Fibroblast of pulmonary artery (primary cell): ENCODE results near the gene AIP.

Experiments
- DNase-seq: peaks from one replicate; pipeline ENCODE4 v3.0.0-alpha.2; 2010; ENCODE audit warnings: low read depth
- H3K4me3 ChIP-seq: replicated peaks from 2 replicates; pipeline ENCODE4 v1.5.1; 2011; ENCODE audit warnings: low read depth, mild to moderate bottlenecking, control low read depth, low read length, moderate library complexity
- TF ChIP-seq, protein P1 (sequence below): IDR thresholded peaks from 2 replicates; pipeline ENCODE4 v1.5.1; 2011; ENCODE audit warnings: mild to moderate bottlenecking, control low read depth, low read length, inconsistent platforms; ENCODE audit errors: missing control alignments

AIP gene

DNA sequence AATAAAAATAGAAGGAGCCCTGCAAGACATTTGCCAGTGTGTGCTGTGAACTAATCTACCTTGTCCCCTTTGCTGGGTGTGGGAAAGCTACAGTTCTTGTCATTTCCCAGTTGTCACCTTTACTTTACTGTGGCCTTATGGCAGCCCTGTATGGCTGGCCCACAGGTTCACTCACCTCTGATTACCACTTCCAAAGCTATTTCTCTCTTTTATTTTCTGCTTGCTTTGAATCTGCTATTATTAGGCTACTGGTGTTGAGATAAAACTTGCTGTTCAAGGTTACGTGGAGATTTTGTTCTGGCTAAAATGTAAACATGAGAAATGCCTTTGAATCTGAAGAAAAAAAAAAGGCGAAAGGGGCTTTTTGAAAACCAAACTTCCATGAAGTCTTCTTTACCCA lies 50.1 kb downstream of the AIP start:
- no peak for DNase-seq
- TF ChIP-seq, protein P1, sequence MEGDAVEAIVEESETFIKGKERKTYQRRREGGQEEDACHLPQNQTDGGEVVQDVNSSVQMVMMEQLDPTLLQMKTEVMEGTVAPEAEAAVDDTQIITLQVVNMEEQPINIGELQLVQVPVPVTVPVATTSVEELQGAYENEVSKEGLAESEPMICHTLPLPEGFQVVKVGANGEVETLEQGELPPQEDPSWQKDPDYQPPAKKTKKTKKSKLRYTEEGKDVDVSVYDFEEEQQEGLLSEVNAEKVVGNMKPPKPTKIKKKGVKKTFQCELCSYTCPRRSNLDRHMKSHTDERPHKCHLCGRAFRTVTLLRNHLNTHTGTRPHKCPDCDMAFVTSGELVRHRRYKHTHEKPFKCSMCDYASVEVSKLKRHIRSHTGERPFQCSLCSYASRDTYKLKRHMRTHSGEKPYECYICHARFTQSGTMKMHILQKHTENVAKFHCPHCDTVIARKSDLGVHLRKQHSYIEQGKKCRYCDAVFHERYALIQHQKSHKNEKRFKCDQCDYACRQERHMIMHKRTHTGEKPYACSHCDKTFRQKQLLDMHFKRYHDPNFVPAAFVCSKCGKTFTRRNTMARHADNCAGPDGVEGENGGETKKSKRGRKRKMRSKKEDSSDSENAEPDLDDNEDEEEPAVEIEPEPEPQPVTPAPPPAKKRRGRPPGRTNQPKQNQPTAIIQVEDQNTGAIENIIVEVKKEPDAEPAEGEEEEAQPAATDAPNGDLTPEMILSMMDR = no peak
- H3K4me3 ChIP-seq = no peak overlapping the region

DNA sequence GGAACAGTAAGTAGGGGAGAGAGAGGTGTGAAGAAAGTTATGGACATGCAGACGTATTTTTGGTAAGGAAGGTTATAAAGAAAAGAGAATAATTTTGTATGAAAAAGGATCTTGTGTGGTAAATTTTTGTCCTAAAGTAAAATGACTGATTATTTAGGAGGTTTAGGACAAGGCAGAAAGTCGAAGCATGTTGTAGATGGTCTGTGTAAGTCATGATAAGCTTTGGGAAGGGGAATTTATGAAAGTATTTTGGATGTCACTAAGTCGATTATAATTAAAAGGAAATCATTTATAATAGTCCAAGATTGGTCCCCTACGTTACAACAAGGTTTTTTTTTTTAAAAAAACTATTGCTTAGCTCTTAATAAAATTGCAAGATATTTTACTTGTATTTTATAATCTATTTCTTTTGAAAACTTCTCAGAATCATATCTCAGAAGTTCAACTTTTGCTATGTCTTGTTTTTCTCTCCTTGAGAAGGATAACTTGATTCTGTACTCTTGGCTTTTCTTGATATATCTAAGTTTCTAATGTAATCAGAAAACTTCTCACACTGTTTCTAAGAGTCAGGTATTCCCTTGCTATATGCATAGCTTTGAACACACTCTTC lies 51.3 kb downstream of the AIP start:
- TF ChIP-seq, protein P1 = no peak
- no peak for DNase-seq
- no peak overlapping the region for H3K4me3 ChIP-seq

DNA sequence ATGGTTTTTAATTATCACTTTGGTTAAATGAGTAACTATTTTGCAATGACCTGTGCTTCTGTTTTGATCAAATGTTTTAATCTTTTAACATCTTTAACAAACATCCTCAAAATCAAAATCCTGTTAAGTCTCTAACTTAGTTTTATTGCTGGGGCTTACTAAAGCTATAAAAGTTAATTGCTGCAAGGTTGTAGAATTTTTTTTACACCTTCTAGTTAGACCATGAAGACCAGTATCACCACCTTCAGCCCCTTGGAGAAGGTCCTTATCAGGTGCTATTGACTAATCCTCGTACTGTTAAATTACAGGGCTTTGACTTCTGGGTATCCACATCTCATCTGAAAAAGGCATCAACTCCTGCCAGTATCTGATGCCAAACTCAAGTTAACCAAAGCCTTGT lies 52.7 kb downstream of the AIP start:
- TF ChIP-seq, protein P1 = no peak
- no peak for DNase-seq

DNA sequence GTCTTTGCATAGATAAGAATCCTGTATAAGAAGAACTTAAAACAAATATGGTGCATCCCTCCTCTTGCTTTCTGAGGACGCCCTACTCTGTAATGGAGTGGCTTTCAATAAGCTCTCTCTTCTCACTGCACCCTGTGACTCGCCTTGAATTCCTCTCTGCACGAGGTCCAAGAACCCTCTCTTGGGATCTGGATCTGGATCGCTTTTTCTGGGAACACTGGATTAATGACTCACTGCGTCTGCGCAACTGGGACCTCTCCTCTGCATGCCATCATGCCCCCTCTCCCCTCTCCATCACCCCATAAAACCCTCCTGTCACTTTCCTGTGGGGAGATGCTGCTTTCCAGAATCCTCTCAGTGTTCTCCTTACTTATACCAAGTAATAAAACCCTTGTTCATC lies 55.5 kb downstream of the AIP start:
- H3K4me3 ChIP-seq = no peak overlapping the region
- DNase-seq = no peak
- TF ChIP-seq, protein P1 = no peak

More for the DNA sequence above, 52.7 kb downstream of the AIP start:
- no peak overlapping the region for H3K4me3 ChIP-seq

DNA sequence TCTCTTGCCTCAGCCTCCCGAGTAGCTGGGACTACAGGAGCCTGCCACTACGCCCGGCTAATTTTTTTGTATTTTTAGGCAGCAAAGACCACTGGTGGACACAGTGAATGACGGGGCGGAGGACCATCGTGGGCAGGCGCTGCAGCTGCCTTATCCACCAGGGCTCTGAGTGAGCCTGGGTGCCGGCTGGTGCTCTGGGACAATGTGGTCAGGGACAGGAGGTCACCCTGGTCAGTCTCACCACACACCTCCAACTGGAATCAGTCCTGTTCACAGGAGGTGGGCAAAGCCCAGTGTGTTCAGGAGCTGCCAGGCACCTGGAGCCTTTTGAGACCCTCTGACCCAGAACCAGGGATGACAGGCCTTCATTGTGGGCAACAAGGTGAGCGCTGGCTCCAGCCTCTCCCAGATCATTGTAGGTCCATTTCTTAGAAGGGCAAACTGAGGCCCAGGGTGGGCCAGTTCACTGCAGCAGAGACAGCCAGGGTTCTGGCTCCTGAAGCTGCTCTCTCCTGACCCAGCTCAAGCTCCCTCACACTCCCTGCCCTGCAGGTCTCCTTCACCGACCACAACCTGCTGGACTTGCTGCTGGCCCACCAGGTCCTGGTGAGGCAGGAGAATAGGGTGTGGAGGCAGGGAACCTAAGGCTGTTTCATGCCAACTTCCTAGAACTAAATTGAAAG lies 56.1 kb downstream of the AIP start:
- TF ChIP-seq, protein P1 = no peak
- DNase-seq = no peak
- H3K4me3 ChIP-seq = no peak overlapping the region

DNA sequence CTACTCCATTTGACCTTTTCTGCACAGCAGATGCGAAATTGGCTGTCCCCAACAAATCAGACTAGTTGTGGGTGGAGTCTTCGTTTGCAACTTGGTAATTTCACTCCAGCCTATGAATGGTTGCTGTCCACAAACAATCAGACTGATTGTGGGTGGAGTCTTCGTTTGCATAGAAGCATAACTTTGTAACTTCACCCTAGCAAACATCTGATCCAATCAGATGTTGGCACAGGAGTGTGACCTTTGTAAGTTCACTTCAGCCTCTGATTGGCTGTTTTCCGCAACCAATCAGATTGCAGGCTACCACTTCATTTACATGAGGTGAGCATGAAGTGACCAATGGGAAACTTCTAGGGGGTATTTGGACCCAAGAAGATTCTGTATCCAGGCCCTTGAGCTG lies 56.7 kb downstream of the AIP start:
- no peak overlapping the region for H3K4me3 ChIP-seq
- TF ChIP-seq, protein P1 = no peak
- DNase-seq = no peak
